GM23248 (cell line): ENCODE results near the gene CILP.

Source experiments
- EZH2 ChIP-seq: fragments of 200-600 bp; sonication (generic); IDR thresholded peaks from 2 replicates; pipeline ENCODE4 v1.6.1; 2018; ENCODE audit warnings: antibody characterized with exemption, mild to moderate bottlenecking; ENCODE audit not compliant: insufficient read depth, poor library complexity, severe bottlenecking
- EZH2phosphoT487 ChIP-seq: fragments of 200-600 bp; sonication (generic); IDR thresholded peaks from 2 replicates; pipeline ENCODE4 v1.6.1; 2018; ENCODE audit warnings: antibody characterized with exemption, moderate library complexity, mild to moderate bottlenecking, low read depth; ENCODE audit not compliant: insufficient read depth

GRCh38 chr15:65231306-65231705 lies 20.0 kb upstream of the CILP start:
- no peak for TF ChIP-seq EZH2
- no peak for TF ChIP-seq EZH2phosphoT487
